ENCODE measurements around the gene STAT1. TPM values are rescaled to one million over a fixed set of nuclear protein-coding genes. Genes with fewer than 3 reads are reported as not detected.

The STAT1 gene
- polyA plus RNA-seq, 1 donor (not counting 4 experiments of a cell fraction or from before 2014, with no cell fraction given) = 181 TPM

DNA sequence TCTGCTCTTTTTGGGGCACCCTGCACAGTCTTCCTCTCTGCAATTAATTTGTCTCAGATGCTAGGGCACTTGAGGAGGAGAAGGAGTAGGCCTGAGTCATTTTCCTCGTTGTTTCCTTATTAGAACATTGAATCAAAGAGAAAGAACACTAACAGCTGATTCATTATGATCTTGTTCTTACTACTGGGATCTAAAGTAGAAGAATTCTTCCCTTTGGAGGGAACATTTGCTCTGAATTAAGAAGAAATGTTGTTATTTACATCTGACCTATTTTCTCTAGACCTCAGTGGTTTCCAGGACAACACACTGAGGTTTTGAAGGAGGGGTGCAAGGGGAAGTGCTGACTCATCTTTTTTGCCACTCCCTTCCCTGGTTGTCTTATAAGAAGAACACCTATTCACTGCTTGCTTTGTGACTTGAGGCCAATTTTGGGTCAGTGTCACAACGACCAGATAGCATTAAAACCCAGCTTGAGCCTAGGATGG lies 24.3 kb upstream of the STAT1 start:
- H3K36me3 ChIP-seq (ENCODE audit: control insufficient read depth in 2 of 2, extremely low read depth in 1 of 2, insufficient read depth in 2 of 2, low read length in 2 of 2) = no peaks in the 10 kb centered on the region
- H3K4me2 ChIP-seq (ENCODE audit: control insufficient read depth, extremely low read depth, insufficient read depth, low read depth, low read length) = peak overlapping the region; percentile 25
- no peaks in the 10 kb centered on the region for H3K9me3 ChIP-seq (ENCODE audit: control insufficient read depth, low read depth, low read length)
- no peaks in the 10 kb centered on the region for H4K20me1 ChIP-seq (ENCODE audit: control insufficient read depth, extremely low read depth, insufficient read depth, low read length)
- FAIRE-seq (peak; percentile 71), DNase-seq (ENCODE audit: low read depth, low spot score) (no peak)
- H2AFZ ChIP-seq (ENCODE audit: control insufficient read depth, low read length) = peak overlapping the region; percentile 14
- no peak overlapping the region for H3K4me3 ChIP-seq (ENCODE audit: control insufficient read depth in 2 of 3, extremely low read depth in 1 of 3, insufficient read depth in 2 of 3, low read depth in 1 of 3, low read length in 3 of 3)
- H3K27me3 ChIP-seq (ENCODE audit: control insufficient read depth, extremely low read depth, insufficient read depth, low read length) = no peaks in the 10 kb centered on the region
- TF ChIP-seq, protein P1, sequence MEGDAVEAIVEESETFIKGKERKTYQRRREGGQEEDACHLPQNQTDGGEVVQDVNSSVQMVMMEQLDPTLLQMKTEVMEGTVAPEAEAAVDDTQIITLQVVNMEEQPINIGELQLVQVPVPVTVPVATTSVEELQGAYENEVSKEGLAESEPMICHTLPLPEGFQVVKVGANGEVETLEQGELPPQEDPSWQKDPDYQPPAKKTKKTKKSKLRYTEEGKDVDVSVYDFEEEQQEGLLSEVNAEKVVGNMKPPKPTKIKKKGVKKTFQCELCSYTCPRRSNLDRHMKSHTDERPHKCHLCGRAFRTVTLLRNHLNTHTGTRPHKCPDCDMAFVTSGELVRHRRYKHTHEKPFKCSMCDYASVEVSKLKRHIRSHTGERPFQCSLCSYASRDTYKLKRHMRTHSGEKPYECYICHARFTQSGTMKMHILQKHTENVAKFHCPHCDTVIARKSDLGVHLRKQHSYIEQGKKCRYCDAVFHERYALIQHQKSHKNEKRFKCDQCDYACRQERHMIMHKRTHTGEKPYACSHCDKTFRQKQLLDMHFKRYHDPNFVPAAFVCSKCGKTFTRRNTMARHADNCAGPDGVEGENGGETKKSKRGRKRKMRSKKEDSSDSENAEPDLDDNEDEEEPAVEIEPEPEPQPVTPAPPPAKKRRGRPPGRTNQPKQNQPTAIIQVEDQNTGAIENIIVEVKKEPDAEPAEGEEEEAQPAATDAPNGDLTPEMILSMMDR (optimal IDR thresholded peaks at IDR 0.05 in 1 of 3, IDR thresholded peaks at IDR 0.05 in 1 of 3, conservative IDR thresholded peaks at IDR 0.05 in 1 of 3; ENCODE audit: extremely low read depth in 1 of 3, insufficient read depth in 2 of 3, low read length in 3 of 3) = no peak
- TF ChIP-seq EZH2 (IDR thresholded peaks at IDR 0.05; ENCODE audit: low read length) = no peak
- H3K27ac ChIP-seq (ENCODE audit: control insufficient read depth, insufficient read depth, low read length) = no peak overlapping the region
- dilution Hi-C loops (cut with MboI; ENCODE audit: extremely low pct_ligation_motif_present, low sequenced_read_pairs) = no loop called here
- no peaks in the 10 kb centered on the region for H3K79me2 ChIP-seq (ENCODE audit: control insufficient read depth, insufficient read depth, low read length)
- H3K4me1 ChIP-seq (ENCODE audit: control insufficient read depth, extremely low read depth, insufficient read depth, low read length) = peaks cover 16% of the 10 kb centered on the region
- no peaks in the 10 kb centered on the region for H3K9me1 ChIP-seq (ENCODE audit: control insufficient read depth, extremely low read depth, insufficient read depth, low read length)
- H3K9ac ChIP-seq (ENCODE audit: control insufficient read depth, extremely low read depth, insufficient read depth, low read length) = no peak overlapping the region

DNA sequence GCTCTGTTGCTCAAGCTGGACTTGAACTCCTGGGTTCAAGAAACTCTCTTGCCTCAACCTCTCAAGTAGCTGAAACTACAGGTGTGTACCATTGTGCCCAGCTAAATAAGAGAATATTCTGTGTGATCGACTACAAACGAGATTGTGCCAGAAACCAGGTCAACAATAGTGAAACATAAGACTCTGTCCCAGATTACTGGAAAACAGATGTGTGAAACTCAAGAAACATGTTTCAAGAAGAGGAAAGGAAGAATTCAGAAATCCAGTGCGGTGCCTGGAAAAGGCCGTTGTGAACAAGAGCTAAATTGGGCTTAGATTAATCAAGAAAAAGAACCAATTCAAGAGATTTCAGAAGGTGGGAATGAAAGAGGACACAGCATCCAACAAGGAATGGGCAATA lies 23.4 kb upstream of the STAT1 start:
- Histone ChIP-seq H3K79me2 (ENCODE audit: control insufficient read depth, insufficient read depth, low read length) (no peaks in the 10 kb centered on the region), H2AFZ (ENCODE audit: control insufficient read depth, low read length) (no peak overlapping the region), H3K9ac (ENCODE audit: control insufficient read depth, extremely low read depth, insufficient read depth, low read length) (no peak overlapping the region), H3K4me2 (ENCODE audit: control insufficient read depth, extremely low read depth, insufficient read depth, low read depth, low read length) (no peak overlapping the region), H3K27ac (ENCODE audit: control insufficient read depth, insufficient read depth, low read length) (no peak overlapping the region), H3K4me3 (ENCODE audit: control insufficient read depth in 2 of 3, extremely low read depth in 1 of 3, insufficient read depth in 2 of 3, low read depth in 1 of 3, low read length in 3 of 3) (no peak overlapping the region), H3K4me1 (ENCODE audit: control insufficient read depth, extremely low read depth, insufficient read depth, low read length) (peaks cover 16% of the 10 kb centered on the region), H3K9me1 (ENCODE audit: control insufficient read depth, extremely low read depth, insufficient read depth, low read length) (no peaks in the 10 kb centered on the region), H3K36me3 (ENCODE audit: control insufficient read depth in 2 of 2, extremely low read depth in 1 of 2, insufficient read depth in 2 of 2, low read length in 2 of 2) (no peaks in the 10 kb centered on the region), H3K9me3 (ENCODE audit: control insufficient read depth, low read depth, low read length) (no peaks in the 10 kb centered on the region), H4K20me1 (ENCODE audit: control insufficient read depth, extremely low read depth, insufficient read depth, low read length) (no peaks in the 10 kb centered on the region), H3K27me3 (ENCODE audit: control insufficient read depth, extremely low read depth, insufficient read depth, low read length) (no peaks in the 10 kb centered on the region)
- no peak for DNase-seq (ENCODE audit: low read depth, low spot score)
- TF ChIP-seq, protein P1 (optimal IDR thresholded peaks at IDR 0.05 in 1 of 3, IDR thresholded peaks at IDR 0.05 in 1 of 3, conservative IDR thresholded peaks at IDR 0.05 in 1 of 3; ENCODE audit: extremely low read depth in 1 of 3, insufficient read depth in 2 of 3, low read length in 3 of 3) = no peak
- TF ChIP-seq EZH2 (IDR thresholded peaks at IDR 0.05; ENCODE audit: low read length) = no peak
- FAIRE-seq = no peak
- dilution Hi-C loops (cut with MboI; ENCODE audit: extremely low pct_ligation_motif_present, low sequenced_read_pairs) = no loop called here

All from keratinocyte (primary cell).